ENCODE data around the gene UGT1A1.

UGT1A1 gene

DNA sequence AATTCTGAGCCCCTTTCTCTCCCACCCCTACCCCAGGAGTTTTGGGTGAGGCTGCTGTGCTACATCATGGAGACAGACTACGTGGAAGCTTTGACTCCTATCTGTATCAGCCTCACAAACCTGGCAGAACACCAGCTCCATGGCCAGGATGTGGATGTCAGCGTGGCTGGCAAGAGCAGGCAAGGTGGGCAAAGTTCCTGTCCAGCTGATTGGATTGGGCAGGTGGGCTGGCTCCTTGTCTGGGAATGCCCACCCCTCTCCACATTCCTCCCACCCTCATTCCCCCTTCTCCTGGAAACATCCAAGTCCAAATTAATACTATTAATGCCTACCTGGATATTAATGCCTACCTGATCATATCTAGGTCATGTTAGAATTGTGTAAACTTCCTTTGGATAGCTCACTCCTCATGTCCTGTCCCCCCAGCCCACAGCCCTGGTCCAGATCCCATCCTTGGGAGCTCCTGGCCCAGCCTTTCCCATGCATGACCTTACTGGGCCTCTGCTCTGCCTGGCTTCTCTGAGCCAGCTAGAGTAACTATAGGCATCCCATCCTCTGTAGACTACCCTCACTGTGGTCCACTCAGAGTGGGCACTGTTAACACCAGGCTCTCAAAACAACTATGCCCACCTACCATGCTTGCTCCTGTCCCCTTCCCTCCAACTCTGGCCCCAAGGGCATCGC lies 42.2 kb downstream of the UGT1A1 start:
- no peak for DNase-seq (ENCODE audit: insufficient read length, low spot score)
- FAIRE-seq = no peak
- TF ChIP-seq PAX5 (IDR thresholded peaks at IDR 0.05; ENCODE audit: insufficient read depth, low read length, severe bottlenecking) (no peak), SPI1 (IDR thresholded peaks at IDR 0.05; ENCODE audit: low read depth, low read length) (no peak), POLR2A (IDR thresholded peaks at IDR 0.05; ENCODE audit: low read depth, low read length) (no peak), POLR2AphosphoS5 (IDR thresholded peaks at IDR 0.05; ENCODE audit: low read depth, low read length) (no peak), POU2F2 (IDR thresholded peaks at IDR 0.05; ENCODE audit: low read depth, low read length) (no peak), TAF1 (IDR thresholded peaks at IDR 0.05; ENCODE audit: low read depth, low read length) (no peak)

DNA sequence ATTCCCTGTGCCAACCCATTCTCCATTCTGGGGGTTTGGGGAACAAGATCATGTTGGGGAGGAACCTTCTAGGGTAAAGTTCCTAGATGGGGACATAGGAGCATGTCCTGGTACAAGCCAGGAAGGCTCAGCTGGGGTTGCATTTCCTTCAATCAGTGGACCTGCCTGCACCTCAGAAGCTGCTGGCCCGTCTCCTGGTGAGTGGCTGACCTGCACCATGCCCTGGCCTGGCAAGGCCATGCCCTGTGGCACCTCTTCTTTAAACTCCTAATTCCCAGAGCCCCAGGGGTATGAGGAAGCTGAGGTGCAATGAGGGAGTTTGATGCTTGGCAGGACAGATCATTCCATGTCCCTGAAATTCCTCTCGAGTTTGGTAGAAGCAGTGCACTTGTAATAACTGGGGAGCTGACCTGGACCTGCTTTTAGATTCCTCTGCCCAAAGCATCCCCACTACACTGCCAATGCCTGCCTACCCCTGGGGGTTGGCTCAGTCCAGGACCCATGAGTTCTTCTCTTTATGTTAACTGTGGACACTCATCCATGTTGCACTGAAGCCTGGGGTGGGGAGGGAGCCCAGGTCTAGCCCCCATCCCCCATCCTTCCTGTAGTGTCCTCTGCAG lies 43.3 kb downstream of the UGT1A1 start:
- FAIRE-seq = no peak
- no peak for DNase-seq (ENCODE audit: insufficient read length, low spot score)
- TF ChIP-seq POLR2AphosphoS5 (IDR thresholded peaks at IDR 0.05; ENCODE audit: low read depth, low read length) (no peak), POLR2A (IDR thresholded peaks at IDR 0.05; ENCODE audit: low read depth, low read length) (no peak), POU2F2 (IDR thresholded peaks at IDR 0.05; ENCODE audit: low read depth, low read length) (no peak), PAX5 (IDR thresholded peaks at IDR 0.05; ENCODE audit: insufficient read depth, low read length, severe bottlenecking) (no peak), SPI1 (IDR thresholded peaks at IDR 0.05; ENCODE audit: low read depth, low read length) (no peak), TAF1 (IDR thresholded peaks at IDR 0.05; ENCODE audit: low read depth, low read length) (no peak)

DNA sequence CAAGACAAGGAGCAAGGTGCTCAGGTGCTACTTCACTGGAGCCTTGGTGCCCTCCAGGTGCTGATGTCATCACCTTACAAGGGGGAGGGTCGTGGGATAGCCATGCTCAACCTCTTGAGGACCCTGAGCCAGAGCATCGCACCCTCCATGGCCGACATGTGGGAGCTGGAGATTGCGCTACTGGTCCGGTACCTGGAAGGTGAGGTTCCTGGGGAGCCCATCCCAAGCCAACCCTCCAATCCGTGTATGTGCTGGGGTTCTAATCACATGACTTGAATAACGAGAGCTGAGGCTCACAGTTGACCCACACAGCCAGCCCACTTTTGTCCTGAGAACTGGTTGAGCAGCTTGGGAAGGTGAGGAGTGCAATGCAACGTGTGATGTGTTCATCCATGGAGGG lies 43.9 kb downstream of the UGT1A1 start:
- FAIRE-seq (no peak), DNase-seq (ENCODE audit: insufficient read length, low spot score) (no peak)
- TF ChIP-seq POLR2A (IDR thresholded peaks at IDR 0.05; ENCODE audit: low read depth, low read length) (no peak), PAX5 (IDR thresholded peaks at IDR 0.05; ENCODE audit: insufficient read depth, low read length, severe bottlenecking) (no peak), SPI1 (IDR thresholded peaks at IDR 0.05; ENCODE audit: low read depth, low read length) (no peak), TAF1 (IDR thresholded peaks at IDR 0.05; ENCODE audit: low read depth, low read length) (no peak), POU2F2 (IDR thresholded peaks at IDR 0.05; ENCODE audit: low read depth, low read length) (no peak)

DNA sequence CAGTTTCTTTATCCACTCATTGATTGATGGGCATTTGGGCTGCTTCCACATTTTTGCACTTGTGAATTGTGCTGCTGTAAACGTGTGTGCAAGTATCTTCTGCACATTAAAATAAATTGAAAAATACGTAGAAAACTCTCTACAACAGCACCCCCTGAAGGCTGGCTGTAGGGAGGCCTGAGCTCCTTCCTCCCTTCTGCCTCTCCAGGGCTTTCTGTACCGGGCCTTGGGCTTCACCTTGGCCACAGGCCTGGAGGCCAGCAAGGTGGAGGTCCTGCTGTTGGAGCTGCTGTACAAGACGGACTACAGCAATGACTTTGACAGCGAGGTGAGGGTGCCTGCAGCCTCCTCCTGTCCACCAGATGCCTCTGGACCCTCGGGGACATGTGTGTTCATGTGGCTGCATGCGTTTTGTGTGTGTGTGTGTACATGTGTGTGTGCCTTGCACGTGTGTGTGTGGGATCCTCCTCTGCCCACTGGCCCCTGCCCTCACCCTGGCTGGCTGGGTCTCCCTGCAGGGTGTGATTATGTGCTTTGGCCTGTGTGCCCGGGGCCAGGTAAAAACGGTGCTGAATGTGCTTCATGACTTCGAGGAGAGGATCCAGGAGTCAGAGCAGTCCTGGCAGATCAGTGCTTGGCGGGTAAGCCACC lies 47.3 kb downstream of the UGT1A1 start:
- TF ChIP-seq POLR2AphosphoS5 (IDR thresholded peaks at IDR 0.05; ENCODE audit: low read depth, low read length) (no peak), POU2F2 (IDR thresholded peaks at IDR 0.05; ENCODE audit: low read depth, low read length) (no peak), PAX5 (IDR thresholded peaks at IDR 0.05; ENCODE audit: insufficient read depth, low read length, severe bottlenecking) (no peak), POLR2A (IDR thresholded peaks at IDR 0.05; ENCODE audit: low read depth, low read length) (no peak), SPI1 (IDR thresholded peaks at IDR 0.05; ENCODE audit: low read depth, low read length) (no peak), TAF1 (IDR thresholded peaks at IDR 0.05; ENCODE audit: low read depth, low read length) (no peak)
- DNase-seq (ENCODE audit: insufficient read length, low spot score) (no peak), FAIRE-seq (no peak)

- TF ChIP-seq POLR2A (IDR thresholded peaks at IDR 0.05; ENCODE audit: low read depth, low read length) = no peak
- TF ChIP-seq PAX5 (IDR thresholded peaks at IDR 0.05; ENCODE audit: insufficient read depth, low read length, severe bottlenecking) = no peak
- TF ChIP-seq POLR2AphosphoS5 (IDR thresholded peaks at IDR 0.05; ENCODE audit: low read depth, low read length) = no peak
- no peak for TF ChIP-seq SPI1 (IDR thresholded peaks at IDR 0.05; ENCODE audit: low read depth, low read length)
- no peak for TF ChIP-seq POU2F2 (IDR thresholded peaks at IDR 0.05; ENCODE audit: low read depth, low read length)
- TF ChIP-seq TAF1 (IDR thresholded peaks at IDR 0.05; ENCODE audit: low read depth, low read length) = no peak
- FAIRE-seq (no peak), DNase-seq (ENCODE audit: insufficient read length, low spot score) (no peak)
These were observed 48.2 kb downstream of the UGT1A1 start for GRCh38 chr2:233807966-233808935.

DNA sequence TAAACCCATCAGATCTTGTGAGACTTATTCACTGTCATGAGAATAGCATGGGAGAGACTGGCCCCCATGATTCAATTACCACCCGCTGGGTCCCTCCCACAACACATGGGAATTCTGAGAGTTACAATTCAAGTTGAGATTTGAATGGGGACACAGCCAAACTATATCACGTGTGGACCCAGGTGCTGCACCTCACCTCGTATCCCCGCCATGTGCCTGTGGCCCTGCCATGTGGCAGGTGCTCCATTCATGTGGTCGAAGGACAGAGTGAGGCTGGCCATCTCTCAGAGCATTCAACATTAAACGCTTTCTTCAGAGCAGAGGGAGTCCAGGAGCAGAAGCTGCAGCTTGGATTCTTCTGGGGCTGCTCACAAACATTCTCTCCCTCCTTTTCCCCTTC lies 50.3 kb downstream of the UGT1A1 start:
- DNase-seq (ENCODE audit: insufficient read length, low spot score) = no peak
- TF ChIP-seq PAX5 (IDR thresholded peaks at IDR 0.05; ENCODE audit: insufficient read depth, low read length, severe bottlenecking) = no peak
- TF ChIP-seq POU2F2 (IDR thresholded peaks at IDR 0.05; ENCODE audit: low read depth, low read length) = no peak
- TF ChIP-seq POLR2A (IDR thresholded peaks at IDR 0.05; ENCODE audit: low read depth, low read length) = no peak
- no peak for TF ChIP-seq TAF1 (IDR thresholded peaks at IDR 0.05; ENCODE audit: low read depth, low read length)
- no peak for TF ChIP-seq POLR2AphosphoS5 (IDR thresholded peaks at IDR 0.05; ENCODE audit: low read depth, low read length)
- TF ChIP-seq SPI1 (IDR thresholded peaks at IDR 0.05; ENCODE audit: low read depth, low read length) = no peak
- FAIRE-seq = no peak

DNA sequence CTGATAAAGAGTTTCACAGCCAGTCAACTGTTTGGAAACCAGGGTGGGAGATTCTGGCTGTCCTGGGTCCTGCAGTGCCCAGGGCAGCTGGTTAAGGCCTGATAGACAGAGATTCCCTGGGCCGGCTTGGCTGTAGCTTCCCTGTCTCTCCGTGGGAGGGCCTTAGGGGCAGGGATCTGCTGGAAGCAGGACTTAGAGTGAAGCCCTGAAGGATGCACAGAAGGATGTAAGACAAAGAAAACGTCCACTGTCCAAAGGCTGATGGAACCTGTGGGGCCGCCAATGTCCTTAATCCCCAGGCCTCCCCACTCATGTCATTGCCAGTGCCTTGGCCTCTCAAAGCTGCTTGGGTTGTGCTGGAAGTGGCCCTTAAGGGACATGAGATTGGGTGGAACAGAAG lies 51.0 kb downstream of the UGT1A1 start:
- no peak for DNase-seq (ENCODE audit: insufficient read length, low spot score)
- TF ChIP-seq TAF1 (IDR thresholded peaks at IDR 0.05; ENCODE audit: low read depth, low read length) = no peak
- no peak for TF ChIP-seq POLR2A (IDR thresholded peaks at IDR 0.05; ENCODE audit: low read depth, low read length)
- TF ChIP-seq POLR2AphosphoS5 (IDR thresholded peaks at IDR 0.05; ENCODE audit: low read depth, low read length) = no peak
- TF ChIP-seq POU2F2 (IDR thresholded peaks at IDR 0.05; ENCODE audit: low read depth, low read length) = no peak
- TF ChIP-seq PAX5 (IDR thresholded peaks at IDR 0.05; ENCODE audit: insufficient read depth, low read length, severe bottlenecking) = no peak
- TF ChIP-seq SPI1 (IDR thresholded peaks at IDR 0.05; ENCODE audit: low read depth, low read length) = no peak
- no peak for FAIRE-seq

- DNase-seq (ENCODE audit: insufficient read length, low spot score) (no peak), FAIRE-seq (no peak)
- TF ChIP-seq POU2F2 (IDR thresholded peaks at IDR 0.05; ENCODE audit: low read depth, low read length) (no peak), TAF1 (IDR thresholded peaks at IDR 0.05; ENCODE audit: low read depth, low read length) (no peak), PAX5 (IDR thresholded peaks at IDR 0.05; ENCODE audit: insufficient read depth, low read length, severe bottlenecking) (no peak), POLR2A (IDR thresholded peaks at IDR 0.05; ENCODE audit: low read depth, low read length) (no peak), POLR2AphosphoS5 (IDR thresholded peaks at IDR 0.05; ENCODE audit: low read depth, low read length) (no peak), SPI1 (IDR thresholded peaks at IDR 0.05; ENCODE audit: low read depth, low read length) (no peak)
These were observed 51.7 kb downstream of the UGT1A1 start for GRCh38 chr2:233811732-233812131.

All from GM12891 (cell line).